Neuronal stem cell (in vitro differentiated cells): Measurements from ENCODE around the gene SENP6.

Source experiments
- DNase-seq: peaks from one replicate; pipeline ENCODE4 v3.0.0-alpha.2; 2013; ENCODE audit warnings: low spot score
- H2AFZ ChIP-seq: one replicate; pipeline ENCODE4 v1.6.1; 2013; ENCODE audit warnings: mild to moderate bottlenecking, low read length, inconsistent platforms
- H2AK5ac ChIP-seq: 2 replicates; pipeline ENCODE4 v1.6.1; 2013; ENCODE audit warnings: low read depth, mild to moderate bottlenecking, inconsistent platforms, low read length, moderate library complexity, mixed read lengths
- H2BK120ac ChIP-seq: 2 replicates; pipeline ENCODE4 v1.6.1; 2013; ENCODE audit warnings: low read depth, mild to moderate bottlenecking, inconsistent platforms, low read length, moderate library complexity, mixed read lengths
- H2BK12ac ChIP-seq: one replicate; pipeline ENCODE4 v1.6.1; 2013; ENCODE audit warnings: low read length, inconsistent platforms
- H2BK15ac ChIP-seq: 2 replicates; pipeline ENCODE4 v1.6.1; 2013; ENCODE audit warnings: mild to moderate bottlenecking, low read length, inconsistent platforms, mixed read lengths
- H2BK5ac ChIP-seq: one replicate; pipeline ENCODE4 v1.6.1; 2013; ENCODE audit warnings: inconsistent platforms, mild to moderate bottlenecking, low read length, moderate library complexity
- H3K14ac ChIP-seq: one replicate; pipeline ENCODE4 v1.6.1; 2013; ENCODE audit warnings: low read length, inconsistent platforms
- H3K18ac ChIP-seq: 2 replicates; pipeline ENCODE4 v1.6.1; 2013; ENCODE audit warnings: low read length, inconsistent platforms
- H3K23ac ChIP-seq: 2 replicates; pipeline ENCODE4 v1.6.1; 2013; ENCODE audit warnings: low read depth, mild to moderate bottlenecking, mixed read lengths, low read length, inconsistent platforms; ENCODE audit not compliant: poor library complexity
- H3K27ac ChIP-seq: replicated peaks from 3 replicates; pipeline ENCODE4 v1.5.1; 2013; ENCODE audit warnings: low read length, inconsistent platforms
- H3K27me3 ChIP-seq, 3 experiments: 2 replicates each; pipeline ENCODE4 v1.6.1; 2013; ENCODE audit warnings: low read length in 3 of 3, mild to moderate bottlenecking in 2 of 3, inconsistent platforms in 1 of 3, low read depth in 1 of 3, mixed read lengths in 1 of 3, moderate library complexity in 1 of 3; ENCODE audit not compliant: control insufficient read depth in 3 of 3, insufficient read depth in 3 of 3
- H3K36me3 ChIP-seq, 2 donors: replicated peaks in 1 of 2; 2 replicates each; pipeline ENCODE4 v1.6.1; 2013; ENCODE audit warnings: low read length in 2 of 2; ENCODE audit not compliant: control insufficient read depth in 2 of 2, insufficient read depth in 2 of 2
- H3K4ac ChIP-seq: 2 replicates; pipeline ENCODE4 v1.6.1; 2013; ENCODE audit warnings: inconsistent platforms, mild to moderate bottlenecking, low read length, moderate library complexity
- H3K4me1 ChIP-seq, 2 donors: 1 replicate in 1 of 2; 2 replicates in 1 of 2; pipeline ENCODE4 v1.6.1; 2013; ENCODE audit warnings: low read length in 2 of 2, low read depth in 1 of 2; ENCODE audit not compliant: control insufficient read depth in 2 of 2, insufficient read depth in 1 of 2
- H3K4me2 ChIP-seq: one replicate; pipeline ENCODE4 v1.6.1; 2013; ENCODE audit warnings: mild to moderate bottlenecking, low read length, inconsistent platforms; ENCODE audit not compliant: insufficient read depth, poor library complexity, severe bottlenecking
- H3K4me3 ChIP-seq, 2 donors: 2 replicates each; pipeline ENCODE4 v1.5.1; 2013; ENCODE audit warnings: low read length in 2 of 2, mild to moderate bottlenecking in 2 of 2, inconsistent platforms in 1 of 2, moderate library complexity in 1 of 2
- H3K79me1 ChIP-seq: one replicate; pipeline ENCODE4 v1.6.1; 2013; ENCODE audit warnings: low read depth, mild to moderate bottlenecking, inconsistent platforms, low read length, moderate library complexity
- H3K9ac ChIP-seq: one replicate; pipeline ENCODE4 v1.6.1; 2013; ENCODE audit warnings: mild to moderate bottlenecking, low read depth, low read length, inconsistent platforms; ENCODE audit not compliant: poor library complexity
- H3K9me3 ChIP-seq, 2 donors: replicated peaks in 1 of 2; 2 replicates each; pipeline versions ENCODE3 to v1.6.1; 2013; ENCODE audit warnings: low read length in 2 of 2, mild to moderate bottlenecking in 2 of 2, inconsistent platforms in 1 of 2, low read depth in 1 of 2, mixed read lengths in 1 of 2, moderate library complexity in 1 of 2; ENCODE audit not compliant: control insufficient read depth in 2 of 2, insufficient read depth in 1 of 2
- H4K8ac ChIP-seq: one replicate; pipeline ENCODE4 v1.6.1; 2013; ENCODE audit warnings: low read depth, mild to moderate bottlenecking, inconsistent platforms, low read length, moderate library complexity
- H4K91ac ChIP-seq: one replicate; pipeline ENCODE4 v1.6.1; 2013; ENCODE audit warnings: low read length, low read depth, mild to moderate bottlenecking, inconsistent platforms; ENCODE audit not compliant: poor library complexity
- WGBS, 2 donors: extraction: QIAGEN DNeasy Blood & Tissue Kit; methylation state at CpG; one replicate each; pipeline ENCODE4 v1.1.7; 2013; ENCODE audit warnings: missing lambda C conversion rate in 2 of 2, mixed read lengths in 1 of 2; ENCODE audit not compliant: insufficient read length in 2 of 2, insufficient replicate concordance in 1 of 2; ENCODE audit errors: extremely low coverage in 2 of 2; 5-methylcytosine and 5-hydroxymethylcytosine counted together

SENP6 gene

GRCh38 chr6:75755704-75756103 is 154.0 kb downstream of the SENP6 start:
- H3K9me3 ChIP-seq = no peaks in the 10 kb centered on the region
- no peak overlapping the region for H3K4me2 ChIP-seq
- no peak for DNase-seq
- H3K23ac ChIP-seq = no peak overlapping the region
- no peak overlapping the region for H4K8ac ChIP-seq
- H3K36me3 ChIP-seq = no peaks in the 10 kb centered on the region
- H2AK5ac ChIP-seq = no peak overlapping the region
- H2BK120ac ChIP-seq = no peak overlapping the region
- no peak overlapping the region for H4K91ac ChIP-seq
- no peak overlapping the region for H3K14ac ChIP-seq
- H3K4me3 ChIP-seq = no peak overlapping the region
- H2AFZ ChIP-seq = no peak overlapping the region
- WGBS, 2 donors = no CpG with 5 or more reads among the region's 5 CpGs
- H3K4ac ChIP-seq = no peak overlapping the region
- H3K9ac ChIP-seq = no peak overlapping the region
- H3K27ac ChIP-seq = no peak overlapping the region
- no peak overlapping the region for H2BK15ac ChIP-seq
- no peaks in the 10 kb centered on the region for H3K4me1 ChIP-seq
- H3K18ac ChIP-seq = no peak overlapping the region
- no peak overlapping the region for H2BK12ac ChIP-seq
- H3K27me3 ChIP-seq = no peaks in the 10 kb centered on the region
- H3K79me1 ChIP-seq = peaks cover 1% of the 10 kb centered on the region
- H2BK5ac ChIP-seq = no peak overlapping the region

- Histone ChIP-seq H2BK120ac (no peak overlapping the region), H3K23ac (no peak overlapping the region), H3K4me1 (peaks cover 0 to 2% of the 10 kb centered on the region in 2 donors), H3K4ac (no peak overlapping the region), H3K18ac (no peak overlapping the region), H2BK12ac (no peak overlapping the region), H3K36me3 (no peaks in the 10 kb centered on the region), H4K8ac (no peak overlapping the region), H3K79me1 (peaks cover 1% of the 10 kb centered on the region), H2BK15ac (no peak overlapping the region), H3K9ac (no peak overlapping the region), H2AK5ac (no peak overlapping the region), H3K27me3 (no peaks in the 10 kb centered on the region), H3K27ac (no peak overlapping the region), H2BK5ac (no peak overlapping the region), H4K91ac (no peak overlapping the region), H2AFZ (no peak overlapping the region), H3K4me3 (no peak overlapping the region), H3K14ac (no peak overlapping the region), H3K4me2 (no peak overlapping the region), H3K9me3 (no peaks in the 10 kb centered on the region)
- WGBS, 2 donors = no CpG with 5 or more reads among the region's 3 CpGs
- no peak for DNase-seq
Observed at GRCh38 chr6:75757295-75757694, 155.6 kb downstream of the SENP6 start.

GRCh38 chr6:75758061-75758460 is 156.4 kb downstream of the SENP6 start:
- H3K18ac ChIP-seq = no peak overlapping the region
- no peak for DNase-seq
- no peak overlapping the region for H3K23ac ChIP-seq
- H3K4me2 ChIP-seq = no peak overlapping the region
- H3K27me3 ChIP-seq = no peaks in the 10 kb centered on the region
- H3K14ac ChIP-seq = no peak overlapping the region
- no peak overlapping the region for H2BK120ac ChIP-seq
- H2BK15ac ChIP-seq = no peak overlapping the region
- no peak overlapping the region for H2BK12ac ChIP-seq
- H3K79me1 ChIP-seq = peaks cover 1% of the 10 kb centered on the region
- no CpG with 5 or more reads among the region's 5 CpGs for WGBS, 2 donors
- no peak overlapping the region for H3K27ac ChIP-seq
- H3K9me3 ChIP-seq = no peaks in the 10 kb centered on the region
- H4K91ac ChIP-seq = no peak overlapping the region
- no peaks in the 10 kb centered on the region for H3K36me3 ChIP-seq
- no peak overlapping the region for H2AFZ ChIP-seq
- H3K4me3 ChIP-seq = no peak overlapping the region
- H3K4ac ChIP-seq = no peak overlapping the region
- H3K9ac ChIP-seq = no peak overlapping the region
- no peak overlapping the region for H2BK5ac ChIP-seq
- no peak overlapping the region for H2AK5ac ChIP-seq
- H3K4me1 ChIP-seq = peaks cover 2% of the 10 kb centered on the region in 2 donors
- H4K8ac ChIP-seq = no peak overlapping the region

- Histone ChIP-seq H3K4ac (no peak overlapping the region), H3K27ac (no peak overlapping the region), H2BK15ac (no peak overlapping the region), H3K4me3 (no peak overlapping the region), H3K27me3 (no peaks in the 10 kb centered on the region), H4K8ac (no peak overlapping the region), H3K18ac (no peak overlapping the region), H2AK5ac (no peak overlapping the region), H3K4me1 (peaks cover 2% of the 10 kb centered on the region in 2 donors), H4K91ac (no peak overlapping the region), H2BK120ac (no peak overlapping the region), H3K36me3 (peaks cover 0 to 2% of the 10 kb centered on the region in 2 donors), H3K9me3 (no peaks in the 10 kb centered on the region), H3K79me1 (no peaks in the 10 kb centered on the region), H3K14ac (no peak overlapping the region), H2BK12ac (no peak overlapping the region), H2BK5ac (no peak overlapping the region), H2AFZ (no peak overlapping the region), H3K4me2 (no peak overlapping the region), H3K23ac (no peak overlapping the region), H3K9ac (no peak overlapping the region)
- DNase-seq = no peak
- WGBS, 2 donors = no CpG with 5 or more reads among the region's 5 CpGs
Observed at GRCh38 chr6:75759207-75759606, 157.5 kb downstream of the SENP6 start.
